IMR-90 (cell line): ENCODE results near the gene SLC25A21. TPM values are rescaled to one million over a fixed set of nuclear protein-coding genes. Genes with fewer than 3 reads are reported as not detected.

Source experiments
- ATAC-seq: fragments of 200-7000 bp; cut with Tn5 transposase; 2 replicates; pipeline ENCODE4 v1.9.1; 2020; ENCODE audit warnings: low read depth, mild to moderate bottlenecking, moderate library complexity
- BruUV-seq: library from RNA; stranded (reverse); fragments of 400-500 nt; replicated peaks from 2 replicates; lab custom pipeline; 2021; lab: Mats Ljungman, UMichigan
- CTCF ChIA-PET: fragments of 300-600 bp; formaldehyde crosslinking; extraction: SDS; loops from one replicate; lab custom pipeline; 2021; ENCODE audit warnings: antibody characterized with exemption; lab: Yijun Ruan, JAX
- POLR2A ChIA-PET: fragments of 300-600 bp; sonication (Branson Sonifier 250); formaldehyde crosslinking; loops from one replicate; lab custom pipeline; 2022; ENCODE audit warnings: antibody characterized with exemption; ENCODE audit not compliant: unreplicated experiment; lab: Charles Lee
- DNase-seq: peaks from one replicate; pipeline ENCODE4 v3.0.0; 2013
- H2AFZ ChIP-seq: replicated peaks from 2 replicates; pipeline ENCODE3; 2013; ENCODE audit warnings: low read length, mild to moderate bottlenecking; ENCODE audit not compliant: poor library complexity
- H2AK5ac ChIP-seq: 2 replicates; pipeline ENCODE4 v1.6.1; 2013; ENCODE audit warnings: low read depth, low read length, inconsistent platforms
- H2AK9ac ChIP-seq: replicated peaks from 2 replicates; pipeline ENCODE3; 2013; ENCODE audit warnings: mild to moderate bottlenecking, low read depth, low read length, moderate library complexity; ENCODE audit not compliant: poor library complexity
- H2BK120ac ChIP-seq: 2 replicates; pipeline ENCODE4 v1.6.1; 2013; ENCODE audit warnings: low read depth, low read length, inconsistent platforms
- H2BK15ac ChIP-seq: 3 replicates; pipeline ENCODE4 v1.6.1; 2013; ENCODE audit warnings: low read depth, low read length, inconsistent platforms
- H2BK20ac ChIP-seq: 2 replicates; pipeline ENCODE4 v1.6.1; 2013; ENCODE audit warnings: low read depth, mild to moderate bottlenecking, inconsistent platforms, low read length, moderate library complexity
- H2BK5ac ChIP-seq: 2 replicates; pipeline ENCODE4 v1.6.1; 2013; ENCODE audit warnings: mild to moderate bottlenecking, low read depth, low read length, inconsistent platforms; ENCODE audit not compliant: poor library complexity, severe bottlenecking
- H3K14ac ChIP-seq: replicated peaks from 2 replicates; pipeline ENCODE4 v1.6.1; 2013; ENCODE audit warnings: low read depth, low read length, inconsistent platforms
- H3K18ac ChIP-seq: 2 replicates; pipeline ENCODE4 v1.6.1; 2013; ENCODE audit warnings: low read depth, low read length, control low read depth
- H3K23ac ChIP-seq: 2 replicates; pipeline ENCODE4 v1.6.1; 2013; ENCODE audit warnings: low read depth, low read length, inconsistent platforms
- H3K27ac ChIP-seq: 2 replicates; pipeline ENCODE4 v1.5.1; 2013; ENCODE audit warnings: mild to moderate bottlenecking, control low read depth, low read length; ENCODE audit not compliant: insufficient read depth
- H3K27me3 ChIP-seq: 2 replicates; pipeline ENCODE4 v1.6.1; 2013; ENCODE audit warnings: low read length; ENCODE audit not compliant: control insufficient read depth, insufficient read depth
- H3K36me3 ChIP-seq: 2 replicates; pipeline ENCODE4 v1.6.1; 2013; ENCODE audit warnings: low read length, mixed read lengths; ENCODE audit not compliant: control insufficient read depth, insufficient read depth
- H3K4ac ChIP-seq: 2 replicates; pipeline ENCODE4 v1.6.1; 2013; ENCODE audit warnings: low read depth, low read length, inconsistent platforms
- H3K4me1 ChIP-seq: 2 replicates; pipeline ENCODE4 v1.6.1; 2013; ENCODE audit warnings: low read length, mixed read lengths; ENCODE audit not compliant: control insufficient read depth, insufficient read depth
- H3K4me2 ChIP-seq: 2 replicates; pipeline ENCODE4 v1.6.1; 2013; ENCODE audit warnings: low read depth, mild to moderate bottlenecking, control low read depth, low read length, moderate library complexity
- H3K4me3 ChIP-seq: 2 replicates; pipeline ENCODE4 v1.5.1; 2013; ENCODE audit warnings: low read depth, mild to moderate bottlenecking, control low read depth, low read length, moderate library complexity; ENCODE audit not compliant: insufficient read depth
- H3K56ac ChIP-seq: 2 replicates; pipeline ENCODE4 v1.6.1; 2013; ENCODE audit warnings: low read length, inconsistent platforms; ENCODE audit not compliant: insufficient read depth; ENCODE audit errors: extremely low read depth
- H3K79me1 ChIP-seq, 2 experiments: 2 replicates each; pipeline ENCODE4 v1.6.1; 2013; ENCODE audit warnings: low read length in 2 of 2, inconsistent platforms in 1 of 2, low read depth in 1 of 2
- H3K9ac ChIP-seq: 2 replicates; pipeline ENCODE4 v1.6.1; 2013; ENCODE audit warnings: low read depth, low read length, control low read depth
- H3K9me1 ChIP-seq: 2 replicates; pipeline ENCODE4 v1.6.1; 2013; ENCODE audit warnings: low read length, inconsistent platforms; ENCODE audit not compliant: insufficient read depth
- H3K9me3 ChIP-seq: 2 replicates; pipeline ENCODE4 v1.6.1; 2013; ENCODE audit warnings: low read length; ENCODE audit not compliant: control insufficient read depth, insufficient read depth
- H4K20me1 ChIP-seq: 2 replicates; pipeline ENCODE4 v1.6.1; 2013; ENCODE audit warnings: low read length, inconsistent platforms; ENCODE audit not compliant: insufficient read depth
- H4K5ac ChIP-seq: 2 replicates; pipeline ENCODE4 v1.6.1; 2013; ENCODE audit warnings: mild to moderate bottlenecking, low read depth, low read length, control low read depth
- H4K8ac ChIP-seq, 2 experiments: 2 replicates each; pipeline ENCODE4 v1.6.1; 2013; ENCODE audit warnings: low read depth in 2 of 2, low read length in 2 of 2, control low read depth in 1 of 2, inconsistent platforms in 1 of 2
- H4K91ac ChIP-seq: 2 replicates; pipeline ENCODE4 v1.6.1; 2013; ENCODE audit warnings: low read depth, low read length, inconsistent platforms; ENCODE audit not compliant: insufficient read depth
- CEBPB ChIP-seq: IDR thresholded peaks from 2 replicates; pipeline ENCODE4 v1.6.1; 2012; ENCODE audit warnings: low read depth, low read length, improper control_type of control experiment
- MAZ ChIP-seq: IDR thresholded peaks from 2 replicates; pipeline ENCODE4 v1.6.1; 2012; ENCODE audit warnings: low read depth, mild to moderate bottlenecking, low read length, improper control_type of control experiment, moderate library complexity, borderline replicate concordance
- MXI1 ChIP-seq: IDR thresholded peaks from 2 replicates; pipeline ENCODE4 v1.6.1; 2012; ENCODE audit warnings: low read depth, mild to moderate bottlenecking, low read length, moderate library complexity, borderline replicate concordance
- WGBS, 2 experiments: methylation state at CpG; one replicate each; pipeline versions ENCODE4 v1.1.5 to v1.1.7; 2013; ENCODE audit warnings: missing lambda C conversion rate in 2 of 2; ENCODE audit not compliant: insufficient read length in 1 of 2; ENCODE audit errors: extremely low coverage in 2 of 2; 5-methylcytosine and 5-hydroxymethylcytosine counted together
- dilution Hi-C: fragments of 300-500 bp; cut with HindIII; formaldehyde crosslinking; loops from one replicate; pipeline ENCODE4 v1.14.3; 2018; ENCODE audit warnings: low sequenced_read_pairs; ENCODE audit not compliant: unreplicated experiment
- in situ Hi-C: fragments of 300-500 bp; cut with MboI; formaldehyde crosslinking; loops from 3 replicates; pipeline ENCODE4 v1.14.3; 2019; ENCODE audit warnings: low sequenced_read_pairs, inconsistent platforms, mixed read lengths
- intact Hi-C: fragments of 100-400 bp; cut with micrococcal nuclease; formaldehyde crosslinking; loops from 2 replicates; pipeline ENCODE4 v1.10.0; 2022
- polyA plus RNA-seq, 3 experiments: library from polyadenylated mRNA; depleted of rRNA; stranded (reverse); fragments of >200 nt; gene quantifications; 2 replicates each; pipeline ENCODE4 v1.2.3, GENCODE V29; 2012; ENCODE audit warnings: low replicate concordance in 1 of 3
- total RNA-seq: library from RNA; depleted of rRNA; stranded (reverse); fragments of >200 nt; gene quantifications from 2 replicates; pipeline ENCODE4 v1.2.3, GENCODE V29; 2012
- TF ChIP-seq, protein P1 (sequence below): fragments of 150-350 bp; IDR thresholded peaks from 2 replicates; pipeline ENCODE4 v1.6.1; 2016; ENCODE audit warnings: low read depth, mild to moderate bottlenecking, low read length, moderate library complexity, borderline replicate concordance

The SLC25A21 gene
- total and polyA plus RNA-seq, 2 of the 4 experiments (the other 2 are of a cell fraction): 0.62 to 0.90 TPM

DNA sequence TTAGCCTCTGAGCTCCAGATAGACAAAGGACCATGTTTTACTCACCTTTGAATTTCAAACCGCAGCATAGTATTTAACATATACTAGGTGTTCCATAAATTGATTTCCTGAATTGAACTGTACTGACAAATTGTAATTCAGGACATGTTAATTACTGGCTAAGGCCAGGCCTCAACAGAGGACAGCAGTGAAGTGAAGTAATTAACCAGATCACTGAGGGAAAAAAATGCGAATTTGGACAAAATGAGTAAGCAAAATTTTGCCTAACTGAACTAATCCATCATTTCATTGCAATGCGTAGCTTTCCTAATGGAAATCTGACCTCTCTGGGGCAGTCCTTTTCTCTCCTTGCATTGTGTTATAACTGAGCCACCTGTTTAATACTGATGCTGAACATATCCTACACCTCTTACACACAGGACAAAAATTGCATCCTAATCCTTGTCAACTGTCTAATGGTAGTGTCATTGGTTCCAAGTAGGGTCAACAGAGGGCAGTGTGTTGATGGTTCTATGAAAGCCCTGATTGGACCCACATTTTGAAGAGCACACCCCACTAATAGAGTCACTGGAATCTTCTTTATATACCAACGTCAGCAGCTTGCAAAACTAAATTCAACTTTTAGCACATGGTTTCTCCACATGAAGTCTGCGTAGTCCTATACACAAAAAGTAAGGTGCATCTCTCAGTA, 148.4 kb downstream of the SLC25A21 start:
- no peak overlapping the region for H3K4ac ChIP-seq
- WGBS, 2 experiments: no CpG with 5 or more reads among the region's 5 CpGs
- no peaks in the 10 kb centered on the region for H3K79me1 ChIP-seq
- no peak overlapping the region for H2AK5ac ChIP-seq
- CTCF ChIA-PET: no interaction called here
- H3K23ac ChIP-seq: no peak overlapping the region
- intact Hi-C loops: no loop called here
- H3K9me1 ChIP-seq: no peaks in the 10 kb centered on the region
- dilution Hi-C loops: no loop called here
- no peak overlapping the region for H3K4me2 ChIP-seq
- no peak overlapping the region for H2BK5ac ChIP-seq
- no peak for ATAC-seq
- no peak overlapping the region for H4K8ac ChIP-seq
- H3K9ac ChIP-seq: no peak overlapping the region
- no peak overlapping the region for H2BK20ac ChIP-seq
- no peaks in the 10 kb centered on the region for H3K9me3 ChIP-seq
- in situ Hi-C loops: no loop called here
- no peak overlapping the region for H4K91ac ChIP-seq
- no peak overlapping the region for H2AFZ ChIP-seq
- H2AK9ac ChIP-seq: no peak overlapping the region
- H3K36me3 ChIP-seq: no peaks in the 10 kb centered on the region
- POLR2A ChIA-PET: no interaction called here
- no peak overlapping the region for H3K27ac ChIP-seq
- BruUV-seq: no TSS peak
- no peak overlapping the region for H4K5ac ChIP-seq
- H3K14ac ChIP-seq: no peak overlapping the region
- H2BK120ac ChIP-seq: no peak overlapping the region
- no peak overlapping the region for H3K18ac ChIP-seq
- H4K20me1 ChIP-seq: no peaks in the 10 kb centered on the region
- DNase-seq: no peak
- TF ChIP-seq CEBPB (no peak), MXI1 (no peak), MAZ (no peak)
- TF ChIP-seq, protein P1, sequence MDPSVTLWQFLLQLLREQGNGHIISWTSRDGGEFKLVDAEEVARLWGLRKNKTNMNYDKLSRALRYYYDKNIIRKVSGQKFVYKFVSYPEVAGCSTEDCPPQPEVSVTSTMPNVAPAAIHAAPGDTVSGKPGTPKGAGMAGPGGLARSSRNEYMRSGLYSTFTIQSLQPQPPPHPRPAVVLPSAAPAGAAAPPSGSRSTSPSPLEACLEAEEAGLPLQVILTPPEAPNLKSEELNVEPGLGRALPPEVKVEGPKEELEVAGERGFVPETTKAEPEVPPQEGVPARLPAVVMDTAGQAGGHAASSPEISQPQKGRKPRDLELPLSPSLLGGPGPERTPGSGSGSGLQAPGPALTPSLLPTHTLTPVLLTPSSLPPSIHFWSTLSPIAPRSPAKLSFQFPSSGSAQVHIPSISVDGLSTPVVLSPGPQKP: no peak
- H2BK15ac ChIP-seq: no peak overlapping the region
- H3K4me3 ChIP-seq: no peak overlapping the region
- no peaks in the 10 kb centered on the region for H3K27me3 ChIP-seq
- H3K4me1 ChIP-seq: no peaks in the 10 kb centered on the region
- H3K56ac ChIP-seq: no peak overlapping the region
